ENCODE data around the gene CD96.
"Not testable (repeated sequence)": the region's sequence is repeated elsewhere in the genome, so short reads cannot be mapped to it uniquely, and the experiment has no call there.

The CD96 gene

GRCh38 chr3:111595232-111595631 is 53.2 kb downstream of the CD96 start, which contains the start of gene ZBED2:
TSS of gene ZBED2 (minus strand) at chr3:111595346. CDS start at chr3:111594201, 1,145 bp downstream.
- DNase-seq: no peak

GRCh38 chr3:111596328-111596727 is 54.3 kb downstream of the CD96 start:
- DNase-seq: no peak

GRCh38 chr3:111598139-111598538 is 56.1 kb downstream of the CD96 start:
- DNase-seq: no peak

- DNase-seq: no peak
These were observed 56.6 kb downstream of the CD96 start for GRCh38 chr3:111598552-111598951.

- DNase-seq: no peak
These were observed 59.8 kb downstream of the CD96 start for GRCh38 chr3:111601810-111602209.

- DNase-seq: no peak
These were observed 61.7 kb downstream of the CD96 start for GRCh38 chr3:111603679-111604078.

- no peak for DNase-seq
These were observed 62.1 kb downstream of the CD96 start for GRCh38 chr3:111604119-111604518.

GRCh38 chr3:111605018-111605417 is 63.0 kb downstream of the CD96 start:
- no peak for DNase-seq

- no peak for DNase-seq
These were observed 63.5 kb downstream of the CD96 start for GRCh38 chr3:111605493-111605892.

GRCh38 chr3:111607240-111607920 is 65.4 kb downstream of the CD96 start:
- DNase-seq: no peak

GRCh38 chr3:111608383-111608782 is 66.4 kb downstream of the CD96 start:
- no peak for DNase-seq

- no peak for DNase-seq
These were observed 67.7 kb downstream of the CD96 start for GRCh38 chr3:111609700-111610099.

- no peak for DNase-seq
These were observed 68.2 kb downstream of the CD96 start for GRCh38 chr3:111610189-111610588.

GRCh38 chr3:111610612-111611054 is 68.6 kb downstream of the CD96 start:
- DNase-seq: no peak

GRCh38 chr3:111613294-111613693 is 71.3 kb downstream of the CD96 start:
- no peak for DNase-seq

GRCh38 chr3:111615880-111616279 is 73.9 kb downstream of the CD96 start:
- DNase-seq: no peak

- no peak for DNase-seq
These were observed 74.6 kb downstream of the CD96 start for GRCh38 chr3:111616417-111617105.

GRCh38 chr3:111617406-111617805 is 75.4 kb downstream of the CD96 start:
- DNase-seq: no peak

GRCh38 chr3:111617912-111618601 is 76.1 kb downstream of the CD96 start:
- DNase-seq: no peak

- DNase-seq: no peak
These were observed 76.9 kb downstream of the CD96 start for GRCh38 chr3:111618945-111619344.

GRCh38 chr3:111619833-111620232 is 77.8 kb downstream of the CD96 start:
- DNase-seq: no peak

GRCh38 chr3:111621535-111621934 is 79.5 kb downstream of the CD96 start:
- peak in 1 of 2 experiments; percentile 15 for DNase-seq

- DNase-seq: no peak
These were observed 85.1 kb downstream of the CD96 start for GRCh38 chr3:111627092-111627491.

GRCh38 chr3:111629018-111629417 is 87.0 kb downstream of the CD96 start:
- not testable (repeated sequence) for DNase-seq

All from NCI-H526 (cell line).